NAMALWA (cell line): ENCODE data around the gene TTC33.
"Not testable (repeated sequence)": the region's sequence is repeated elsewhere in the genome, so short reads cannot be mapped to it uniquely, and the experiment has no call there.

Source experiments
- DNase-seq: peaks from one replicate; pipeline ENCODE4 v3.0.0-alpha.2; 2015; ENCODE audit warnings: low spot score

TTC33 gene

DNA sequence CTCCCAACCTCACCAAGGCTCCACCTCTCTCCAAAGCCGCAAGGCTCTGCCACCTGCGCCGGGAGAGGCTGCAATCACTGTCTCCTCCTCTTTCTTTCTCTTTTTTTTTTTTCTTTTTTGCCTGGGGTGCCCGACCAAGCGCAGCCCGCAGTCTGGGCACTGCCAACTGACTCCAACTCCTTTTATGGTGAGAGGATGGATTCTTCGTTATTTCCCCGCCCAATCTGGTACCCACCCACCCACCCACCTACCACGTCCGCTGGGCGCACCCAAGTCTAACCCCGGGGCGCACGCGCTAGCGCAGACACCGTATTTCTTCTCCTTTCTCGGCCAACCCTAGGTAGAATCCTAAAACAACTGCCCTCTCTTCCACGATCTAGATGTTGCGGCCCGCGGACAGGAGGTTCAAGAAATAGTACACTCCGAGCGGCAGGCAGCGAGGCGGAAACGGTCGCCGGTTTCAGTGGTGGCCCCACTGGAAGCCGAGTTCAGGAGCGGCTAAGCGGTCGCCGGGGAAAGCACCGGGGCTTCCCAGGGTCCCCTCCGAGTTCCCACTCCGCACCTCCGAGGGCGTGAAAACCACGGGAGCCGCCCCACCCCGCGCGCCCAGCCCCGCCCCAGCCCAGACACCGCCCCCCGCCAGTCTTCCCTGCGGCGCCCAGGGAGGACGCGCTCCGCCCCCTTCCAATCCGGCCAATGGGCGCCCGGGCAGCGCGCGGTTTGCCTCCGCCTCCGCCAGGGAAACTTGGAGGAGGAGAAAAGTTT, 76.4 kb downstream of the TTC33 start:
- peak; percentile 86 for DNase-seq

DNA sequence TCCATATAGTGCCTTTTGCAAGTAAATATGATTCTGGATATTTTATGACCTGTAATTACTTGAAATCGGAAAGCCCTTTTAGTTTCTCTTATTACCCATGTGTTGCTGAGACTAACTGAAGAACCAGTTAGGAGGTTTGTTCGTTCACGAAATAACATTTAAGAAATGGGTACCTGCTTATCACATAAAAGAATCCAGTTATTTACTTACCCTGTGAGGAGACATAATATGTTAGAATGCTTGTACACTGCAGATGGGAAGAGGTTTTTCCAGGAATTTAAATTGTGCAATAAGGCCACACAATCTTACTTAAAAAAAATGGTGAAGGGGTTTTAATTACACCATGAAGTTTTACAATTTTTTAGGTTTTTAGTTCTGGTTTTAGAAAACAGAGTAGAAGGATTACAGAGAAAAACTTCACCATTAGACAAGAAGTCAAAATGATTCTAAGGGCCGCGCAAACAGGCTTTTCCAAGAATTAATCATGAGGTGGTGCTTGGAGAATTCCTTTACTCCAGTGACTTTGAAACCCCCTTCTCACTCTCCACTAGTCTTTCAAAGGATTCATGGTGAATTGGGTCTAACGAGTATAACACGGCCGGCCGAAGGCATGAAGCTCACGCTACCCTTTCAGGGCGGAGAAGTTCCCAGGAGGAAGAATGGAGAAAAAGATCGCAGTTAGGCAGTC, 77.2 kb downstream of the TTC33 start:
- DNase-seq: no peak

DNA sequence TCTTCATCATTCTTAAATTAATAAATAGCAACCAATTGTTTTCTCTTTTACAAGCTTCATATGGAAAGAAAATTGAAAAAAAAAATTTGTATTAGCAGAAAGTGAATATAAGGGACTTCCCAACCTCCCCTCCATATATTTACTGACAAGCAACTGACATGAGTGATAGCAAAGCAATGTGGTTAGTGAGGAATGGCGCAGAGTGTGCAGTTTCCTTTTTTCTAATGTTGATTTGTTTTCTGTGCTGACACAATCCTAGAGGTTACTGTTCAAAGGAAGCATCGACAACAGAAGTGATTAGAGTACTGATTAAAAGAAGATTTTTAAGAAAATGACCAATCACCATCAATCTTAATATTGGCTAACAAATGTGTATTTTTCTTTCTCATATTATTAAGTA, 77.7 kb downstream of the TTC33 start:
- peak; percentile 30 for DNase-seq

DNA sequence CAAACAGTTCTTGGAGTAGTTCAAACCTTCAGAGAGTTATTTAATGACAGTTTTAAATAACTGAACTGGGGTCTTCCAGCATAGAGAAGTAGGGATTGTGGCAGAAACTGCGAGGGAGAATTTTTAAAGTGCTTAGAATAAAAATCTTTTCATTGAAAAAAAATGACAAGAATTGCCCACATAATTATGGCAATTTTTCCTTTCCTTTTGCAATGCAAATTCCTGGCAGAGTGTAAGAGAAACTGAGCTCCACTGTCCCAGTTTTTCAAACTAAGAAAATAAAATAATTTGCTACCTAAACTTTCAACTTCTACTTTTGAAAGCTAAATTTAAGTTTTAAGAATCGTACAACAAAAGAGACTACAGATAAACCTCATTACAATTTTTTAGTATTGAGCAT, 78.3 kb downstream of the TTC33 start:
- no peak for DNase-seq

DNA sequence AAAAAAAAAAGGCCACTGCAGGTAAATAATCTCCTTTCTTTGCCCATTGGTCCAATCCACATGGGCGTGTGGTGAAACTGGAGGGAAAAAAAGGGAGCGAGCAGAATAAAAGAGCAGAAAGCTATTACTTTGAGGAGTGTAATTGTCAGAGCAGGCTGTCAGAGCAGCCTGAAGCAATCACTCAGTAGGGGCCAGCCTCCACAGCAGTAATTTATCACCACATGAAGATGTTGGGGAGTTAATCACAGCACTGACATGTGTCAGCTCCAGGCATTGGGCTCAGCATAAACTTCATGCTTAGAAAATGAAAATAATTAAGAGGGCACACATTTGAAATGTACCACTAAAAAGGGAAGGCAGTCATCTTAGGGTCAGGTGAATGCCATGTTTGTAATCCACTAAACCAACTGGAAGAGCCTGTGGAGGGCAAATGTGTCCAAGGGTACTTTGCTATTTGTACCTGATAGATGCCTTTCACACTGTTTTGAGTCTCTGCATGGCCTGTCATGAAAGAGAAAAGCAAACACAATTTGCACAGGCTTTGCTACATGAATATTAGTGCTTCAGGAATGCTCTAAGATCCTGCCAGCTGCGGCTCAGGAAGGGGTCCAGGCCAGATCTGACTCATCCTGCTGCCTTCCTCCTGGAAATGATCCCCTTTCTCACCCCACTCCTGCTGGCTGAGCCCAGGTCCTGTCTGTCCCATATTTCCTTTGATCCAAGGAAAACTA, 79.0 kb downstream of the TTC33 start:
- no peak for DNase-seq

DNA sequence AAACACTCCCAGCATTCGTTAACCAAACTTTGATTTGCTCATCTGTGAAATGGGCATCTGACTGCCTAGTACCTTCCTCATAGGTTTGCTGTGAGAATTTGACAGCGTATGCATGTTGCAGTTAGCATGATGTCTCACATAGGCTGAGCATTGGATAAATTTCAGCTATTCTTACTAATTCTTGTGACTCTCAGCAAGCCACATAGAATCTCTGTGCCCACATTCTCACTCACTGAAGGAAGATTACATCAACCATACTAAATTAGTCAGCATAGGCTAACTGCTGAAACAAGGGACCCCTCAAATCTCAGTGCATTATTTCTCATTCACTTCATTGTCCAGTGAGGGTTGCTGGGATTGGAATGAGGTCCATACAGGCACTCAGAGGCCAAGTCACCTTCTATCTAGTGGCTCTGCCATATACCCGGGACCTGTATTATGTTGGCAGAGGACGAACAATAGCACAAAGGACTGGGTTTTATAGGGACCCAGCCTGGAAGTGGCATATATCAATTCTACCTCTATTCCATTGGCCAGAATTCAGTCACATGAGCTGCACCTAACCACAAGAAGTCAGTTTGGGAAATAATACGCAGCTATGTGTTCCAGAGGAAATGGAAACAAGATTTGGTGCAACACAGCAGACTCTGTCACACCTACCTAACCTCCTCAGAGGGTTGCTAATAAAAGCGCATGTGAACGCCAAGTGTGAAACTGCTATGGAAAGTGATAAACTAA, 80.2 kb downstream of the TTC33 start:
- no peak for DNase-seq

DNA sequence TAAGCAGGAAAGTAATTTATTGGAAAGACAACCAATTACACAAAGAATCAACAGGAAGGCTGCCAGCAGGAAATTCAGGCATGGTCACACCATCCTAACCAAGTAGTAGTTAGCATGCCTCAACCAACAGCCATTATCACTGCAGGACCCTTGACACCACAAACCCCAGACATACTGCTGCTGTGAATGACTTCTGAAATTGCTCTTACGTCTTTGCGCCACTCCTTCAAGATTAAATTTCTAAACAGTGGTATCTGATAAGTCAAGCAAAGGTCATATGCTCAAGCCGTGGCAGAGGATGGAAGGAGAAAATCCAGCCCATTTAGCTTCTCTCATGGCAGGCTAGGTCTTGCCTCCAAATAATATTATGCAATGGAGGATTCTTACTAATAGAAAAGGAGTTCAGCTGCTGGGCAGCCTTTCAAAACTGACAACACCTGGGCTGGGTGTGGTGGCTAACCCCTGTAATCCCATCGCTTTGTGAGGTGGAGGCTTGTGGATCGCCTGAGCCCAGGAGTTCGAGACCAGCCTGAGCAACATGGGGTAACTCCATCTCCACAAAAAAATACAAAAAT, 81.0 kb downstream of the TTC33 start:
- no peak for DNase-seq

DNA sequence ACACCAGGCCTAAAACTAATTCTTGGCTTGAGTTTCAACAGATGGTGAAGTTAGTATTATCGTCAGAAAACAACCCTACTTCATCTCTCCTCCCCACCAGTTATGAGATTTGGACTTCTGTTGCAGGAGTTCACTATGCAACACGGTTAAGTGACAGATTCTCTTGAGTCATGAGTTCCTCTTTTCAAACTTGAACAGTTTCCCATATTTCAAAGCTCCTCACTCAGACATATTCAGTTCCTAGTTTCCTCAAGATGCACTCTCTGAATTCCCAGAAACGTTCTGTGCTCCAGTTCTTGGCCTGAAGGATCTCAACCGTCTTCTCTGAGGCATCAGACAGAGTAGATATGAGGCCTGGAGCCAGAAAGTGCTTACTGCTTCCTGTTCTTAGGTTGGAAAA, 83.3 kb downstream of the TTC33 start:
- DNase-seq: peak; percentile 41

DNA sequence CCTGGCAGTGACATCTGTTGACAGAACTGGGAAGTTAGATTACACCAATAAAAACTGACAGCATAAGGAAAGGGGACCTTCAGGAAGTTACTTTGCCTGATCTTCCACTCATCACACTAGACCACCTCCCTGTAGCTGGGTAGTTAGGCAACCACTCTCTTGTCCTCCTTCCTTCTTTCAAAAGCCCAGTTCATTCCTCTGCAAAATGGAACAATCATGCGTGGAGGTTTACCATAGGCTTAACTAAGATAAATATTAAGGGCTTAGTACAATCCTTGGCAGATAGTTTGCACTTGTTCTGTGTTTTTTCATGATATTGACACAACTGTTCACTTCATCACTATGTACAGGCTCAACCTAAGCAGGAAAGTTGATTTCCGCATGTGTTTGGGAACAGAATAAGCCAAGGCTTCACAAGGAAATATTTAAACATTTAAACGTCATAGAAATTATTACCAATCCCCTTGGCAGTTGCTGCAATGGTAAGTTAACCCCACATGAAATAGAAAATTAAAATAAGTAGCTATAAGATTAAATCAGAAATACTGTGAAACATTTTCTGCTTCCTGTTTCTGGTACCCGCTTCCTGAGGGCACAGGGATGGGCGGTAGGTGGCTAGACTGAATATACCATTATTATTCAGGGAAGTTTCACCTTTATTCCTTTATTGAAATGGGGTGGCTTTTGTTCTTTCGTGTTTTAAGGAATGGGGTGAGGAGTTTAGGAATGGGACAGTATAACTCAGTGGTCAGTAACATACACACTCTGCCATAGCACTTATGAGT, 86.0 kb downstream of the TTC33 start:
- DNase-seq: no peak

DNA sequence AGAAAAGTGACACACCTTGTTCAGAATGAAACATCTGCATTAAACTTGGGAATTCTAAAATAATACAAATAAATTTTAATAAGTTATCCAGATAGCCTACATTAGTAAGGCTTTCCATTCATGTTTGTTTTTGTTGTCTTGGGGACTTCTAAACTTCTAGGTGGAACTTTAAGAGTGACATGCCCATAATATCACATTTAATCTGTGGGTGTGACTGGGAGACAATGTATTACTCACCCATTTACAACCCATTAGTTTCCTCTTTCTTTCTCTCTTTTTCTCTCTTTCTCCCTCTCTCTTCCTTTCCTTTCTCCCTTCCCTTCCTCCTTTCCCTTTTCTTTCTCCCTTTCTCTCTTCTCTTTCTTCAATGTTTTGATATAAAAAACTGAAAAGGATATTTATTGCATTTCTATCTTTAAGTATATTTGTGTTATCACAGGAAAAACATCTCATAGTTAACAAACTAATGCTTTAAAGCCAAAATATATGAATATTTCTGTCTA, 88.5 kb downstream of the TTC33 start:
- no peak for DNase-seq

DNA sequence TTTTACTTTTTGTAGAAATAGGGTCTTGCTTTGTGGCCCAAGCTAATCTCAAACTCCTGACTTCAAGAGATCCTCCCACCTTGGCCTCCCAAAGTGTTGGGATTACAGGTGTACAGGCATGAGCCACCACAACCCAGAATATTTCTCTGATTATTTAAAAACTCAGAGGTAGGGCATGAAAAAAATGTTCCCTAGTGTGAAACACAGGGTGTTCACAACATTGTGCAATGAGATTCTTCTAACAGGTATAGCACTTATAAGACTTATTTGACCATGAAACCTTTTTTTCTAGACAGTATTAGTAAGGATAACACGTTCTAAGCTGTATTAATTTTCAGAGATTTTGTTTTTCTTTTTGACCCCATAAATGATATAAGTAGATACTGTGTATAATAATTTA, 89.1 kb downstream of the TTC33 start:
- no peak for DNase-seq

DNA sequence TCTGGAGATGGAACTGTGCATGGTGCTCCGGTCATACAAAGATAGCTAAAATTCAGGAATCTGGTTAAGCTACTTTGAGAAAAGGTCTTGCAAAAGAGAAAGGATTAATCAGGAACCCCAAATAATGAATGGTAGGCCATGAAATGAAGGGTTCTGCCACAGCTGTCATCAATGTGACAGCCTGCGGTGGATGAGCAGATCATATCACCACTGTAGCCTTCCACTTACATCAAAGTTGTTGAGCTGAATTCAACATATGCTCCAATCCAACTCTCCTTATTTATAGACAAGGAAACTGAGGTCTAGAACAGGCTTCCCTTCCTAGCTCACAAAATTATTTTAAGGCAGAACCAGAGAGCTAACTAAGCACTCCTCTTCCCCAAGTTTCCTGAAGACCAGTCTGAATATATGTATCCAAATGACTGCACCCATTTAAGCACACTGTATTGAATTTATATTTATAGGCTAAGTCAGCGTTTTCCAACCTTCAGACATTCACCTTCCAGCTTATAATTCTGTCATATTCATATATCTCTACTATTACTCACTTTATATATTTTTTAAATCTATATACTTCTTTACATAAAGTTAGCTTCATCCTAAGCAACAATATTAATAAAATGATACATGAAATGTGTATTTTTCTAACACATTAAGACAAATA, 90.0 kb downstream of the TTC33 start:
- no peak for DNase-seq

DNA sequence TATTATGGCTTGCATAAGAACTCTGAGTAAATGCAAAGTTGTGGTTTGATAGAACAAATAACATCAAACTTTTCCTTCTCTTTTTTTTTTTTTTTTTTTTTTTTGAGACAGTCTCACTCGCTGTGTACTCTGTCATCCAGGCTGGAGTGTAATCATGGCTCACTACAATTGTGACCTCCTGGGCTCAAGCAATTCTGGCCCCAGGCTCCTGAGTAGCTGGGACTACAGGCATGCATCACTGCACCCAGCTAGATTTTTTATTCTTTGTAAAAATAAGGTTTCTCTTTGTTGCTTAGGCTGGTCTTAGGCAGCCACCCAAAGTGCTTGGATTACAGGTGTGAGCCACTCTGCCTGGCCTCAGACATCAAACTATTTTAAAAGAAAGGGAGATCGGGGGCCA, 95.0 kb downstream of the TTC33 start:
- DNase-seq: no peak

DNA sequence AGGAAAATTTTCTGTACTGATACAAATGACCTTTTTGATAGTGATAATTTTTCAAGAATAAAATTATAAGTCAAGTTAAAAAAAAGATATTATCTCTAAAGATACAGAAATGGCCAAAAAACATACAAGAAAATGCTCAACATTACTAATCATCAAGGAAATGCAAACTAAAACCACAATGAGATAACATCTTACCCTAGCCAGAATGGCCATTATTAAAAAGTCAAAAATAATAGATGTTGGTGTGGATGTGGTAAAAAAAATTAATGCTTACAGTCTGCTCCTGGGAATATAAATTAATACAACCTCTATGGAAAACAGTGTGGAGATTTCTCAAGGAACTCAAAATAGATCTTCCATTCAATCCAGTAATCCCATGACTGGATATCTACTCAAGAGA, 99.0 kb downstream of the TTC33 start:
- no peak for DNase-seq

DNA sequence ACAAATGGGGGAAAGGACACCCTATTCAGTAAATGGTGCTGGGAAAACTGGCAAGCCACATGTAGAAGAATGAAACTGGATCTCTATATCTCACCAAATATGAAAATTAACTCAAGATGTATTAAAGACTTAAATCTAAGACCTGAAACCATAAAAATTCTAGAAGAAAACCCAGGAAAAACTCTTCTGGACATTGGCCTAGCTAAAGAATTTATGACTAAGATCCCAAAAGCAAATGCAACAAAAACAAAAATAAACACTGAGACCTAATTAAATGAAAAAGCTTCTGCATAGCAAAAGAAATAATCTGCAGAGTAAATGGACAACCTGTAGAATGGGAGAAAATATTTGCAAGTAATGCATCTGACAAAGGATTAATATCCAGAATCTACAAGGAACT, 99.7 kb downstream of the TTC33 start:
- not testable (repeated sequence) for DNase-seq

DNA sequence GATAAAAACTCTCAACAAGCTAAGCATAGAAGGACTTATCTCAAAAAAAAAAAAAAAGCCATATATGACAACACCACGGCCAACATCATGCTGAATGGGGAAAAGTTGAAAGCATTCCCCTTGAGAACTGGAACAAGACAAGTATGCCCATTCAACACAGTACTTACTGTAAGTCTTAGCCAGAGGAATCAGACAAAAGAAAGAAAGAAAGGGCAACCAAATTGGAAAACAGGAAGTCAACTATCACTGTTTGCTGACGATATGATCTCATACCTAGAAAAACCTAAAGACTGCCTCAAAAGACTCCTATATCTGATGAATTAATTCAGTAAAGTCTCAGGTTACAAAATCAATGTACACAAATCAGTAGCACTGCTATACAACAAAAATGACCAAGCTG, 100.6 kb downstream of the TTC33 start:
- no peak for DNase-seq

DNA sequence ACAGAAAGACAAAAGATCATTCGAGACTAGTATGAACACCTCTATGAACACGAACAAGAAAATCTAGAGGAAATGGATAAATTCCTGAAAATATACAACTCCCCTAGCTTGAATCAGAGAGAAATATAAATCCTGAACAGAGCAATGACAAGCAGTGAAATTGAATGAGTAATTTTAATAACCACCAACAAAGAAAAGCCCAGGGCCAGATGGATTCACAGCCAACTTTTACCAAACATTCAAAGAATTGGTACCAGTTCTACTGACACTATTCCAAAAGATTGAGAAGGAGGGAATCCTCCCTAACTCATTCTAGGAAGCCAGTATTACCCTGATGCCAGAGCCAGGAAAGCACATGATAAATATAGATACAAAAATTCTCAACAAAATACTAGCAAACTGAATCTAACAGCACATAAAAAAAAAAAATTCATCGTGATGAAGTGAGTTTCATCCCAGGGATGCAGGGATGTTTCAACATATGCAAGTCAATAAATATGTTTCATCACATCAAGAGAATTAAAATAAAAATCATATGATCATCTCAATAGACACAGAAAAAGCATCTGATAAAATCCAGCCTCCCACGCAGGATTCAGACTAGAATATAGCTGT, 101.3 kb downstream of the TTC33 start:
- DNase-seq: no peak

DNA sequence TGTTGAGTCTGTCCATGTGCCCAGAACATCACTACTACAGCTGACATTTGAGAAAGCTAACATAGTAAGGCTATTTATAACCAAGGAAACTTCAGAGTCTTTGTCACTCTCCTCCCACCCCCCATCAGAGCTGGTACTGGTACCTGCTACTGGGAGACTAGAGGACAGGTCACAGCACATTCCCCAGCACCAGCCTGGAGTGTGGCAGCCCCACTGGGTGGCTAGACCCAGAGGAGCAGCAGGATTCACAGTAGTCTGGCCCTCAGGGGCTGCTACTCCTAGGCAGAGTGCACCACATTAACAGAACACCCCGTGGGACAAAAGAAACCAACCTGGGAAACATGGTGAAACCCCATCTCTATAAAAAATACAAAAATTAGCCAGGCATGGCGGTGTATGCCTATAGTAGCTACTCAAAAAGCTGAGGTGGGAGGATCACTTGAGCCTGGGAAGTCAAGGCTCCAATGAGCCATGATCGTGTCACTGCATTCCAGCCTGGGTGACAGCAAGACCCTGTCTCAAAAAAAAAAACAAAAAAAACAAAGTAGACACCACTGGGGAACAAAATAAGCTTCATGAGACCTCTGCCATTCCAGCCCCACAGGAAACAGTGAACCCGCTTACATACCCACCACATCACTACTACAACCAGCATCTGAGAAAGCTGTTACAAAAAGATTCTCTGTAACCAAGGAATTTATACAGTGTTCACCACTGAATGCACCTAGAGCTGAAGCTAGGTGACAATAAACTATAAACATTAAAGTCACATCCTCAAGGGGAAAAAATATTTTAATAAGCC, 102.3 kb downstream of the TTC33 start:
- no peak for DNase-seq
